Astrocyte of the spinal cord (primary cell): ENCODE measurements around the gene RARS2.

ENCODE experiments used
- DNase-seq: peaks from one replicate; pipeline ENCODE4 v3.0.0; 2011; ENCODE audit warnings: low read depth, low spot score
- H3K4me3 ChIP-seq: 2 replicates; pipeline ENCODE4 v1.5.1; 2011; ENCODE audit warnings: low read depth, mild to moderate bottlenecking, low read length, moderate library complexity
- in situ Hi-C: cut with HindIII; loops from 2 replicates; pipeline ENCODE4 v1.10.0; 2017; ENCODE audit warnings: low sequenced_read_pairs
- TF ChIP-seq, protein P1 (sequence below): IDR thresholded peaks from 2 replicates; pipeline ENCODE4 v1.5.1; 2012; ENCODE audit warnings: low read depth, mild to moderate bottlenecking, low read length, inconsistent platforms

The RARS2 gene

DNA sequence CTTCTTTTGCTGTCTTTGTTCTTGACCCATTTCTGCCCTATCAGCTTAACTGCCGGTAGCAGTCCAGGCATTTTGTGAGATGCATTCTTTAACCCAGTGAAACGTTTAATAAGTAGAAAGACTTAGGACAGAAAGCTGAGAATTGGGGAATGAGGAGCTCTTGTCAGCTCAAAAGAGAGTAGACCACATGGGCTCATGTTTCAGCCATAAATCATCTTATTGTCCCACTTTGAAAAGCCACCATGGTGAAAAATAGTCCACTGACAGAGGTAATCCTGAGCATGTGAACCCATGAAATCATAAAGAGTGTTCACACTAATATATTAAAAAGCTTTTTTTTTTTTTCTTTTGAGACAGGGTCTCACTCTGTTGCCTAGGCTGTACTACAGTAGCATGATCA, 16.4 kb upstream of the RARS2 start:
- no peak for DNase-seq
- H3K4me3 ChIP-seq, result no peak overlapping the region
- in situ Hi-C loops, result no loop called here
- TF ChIP-seq, protein P1, sequence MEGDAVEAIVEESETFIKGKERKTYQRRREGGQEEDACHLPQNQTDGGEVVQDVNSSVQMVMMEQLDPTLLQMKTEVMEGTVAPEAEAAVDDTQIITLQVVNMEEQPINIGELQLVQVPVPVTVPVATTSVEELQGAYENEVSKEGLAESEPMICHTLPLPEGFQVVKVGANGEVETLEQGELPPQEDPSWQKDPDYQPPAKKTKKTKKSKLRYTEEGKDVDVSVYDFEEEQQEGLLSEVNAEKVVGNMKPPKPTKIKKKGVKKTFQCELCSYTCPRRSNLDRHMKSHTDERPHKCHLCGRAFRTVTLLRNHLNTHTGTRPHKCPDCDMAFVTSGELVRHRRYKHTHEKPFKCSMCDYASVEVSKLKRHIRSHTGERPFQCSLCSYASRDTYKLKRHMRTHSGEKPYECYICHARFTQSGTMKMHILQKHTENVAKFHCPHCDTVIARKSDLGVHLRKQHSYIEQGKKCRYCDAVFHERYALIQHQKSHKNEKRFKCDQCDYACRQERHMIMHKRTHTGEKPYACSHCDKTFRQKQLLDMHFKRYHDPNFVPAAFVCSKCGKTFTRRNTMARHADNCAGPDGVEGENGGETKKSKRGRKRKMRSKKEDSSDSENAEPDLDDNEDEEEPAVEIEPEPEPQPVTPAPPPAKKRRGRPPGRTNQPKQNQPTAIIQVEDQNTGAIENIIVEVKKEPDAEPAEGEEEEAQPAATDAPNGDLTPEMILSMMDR, result no peak

DNA sequence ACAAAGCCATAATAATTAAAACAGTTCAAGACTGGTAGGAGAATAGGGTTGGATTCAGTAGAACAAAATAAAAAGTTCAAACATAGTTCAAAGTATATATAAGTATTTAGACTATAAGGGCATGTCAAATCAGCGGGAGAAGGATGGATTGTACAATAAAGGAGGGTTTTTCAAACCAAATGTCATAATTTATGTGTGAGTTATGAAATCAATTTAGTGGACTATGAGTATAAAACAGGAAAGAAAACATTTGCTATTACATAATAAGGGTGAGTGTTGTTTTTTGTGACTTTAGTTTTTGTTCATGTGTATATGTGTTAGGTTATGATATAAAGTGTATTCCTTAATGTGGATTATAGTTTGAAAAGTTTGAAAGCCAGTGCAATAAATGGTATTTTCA, 10.8 kb upstream of the RARS2 start:
- H3K4me3 ChIP-seq, result no peak overlapping the region
- in situ Hi-C loops, result no loop called here
- no peak for DNase-seq
- TF ChIP-seq, protein P1, result no peak

DNA sequence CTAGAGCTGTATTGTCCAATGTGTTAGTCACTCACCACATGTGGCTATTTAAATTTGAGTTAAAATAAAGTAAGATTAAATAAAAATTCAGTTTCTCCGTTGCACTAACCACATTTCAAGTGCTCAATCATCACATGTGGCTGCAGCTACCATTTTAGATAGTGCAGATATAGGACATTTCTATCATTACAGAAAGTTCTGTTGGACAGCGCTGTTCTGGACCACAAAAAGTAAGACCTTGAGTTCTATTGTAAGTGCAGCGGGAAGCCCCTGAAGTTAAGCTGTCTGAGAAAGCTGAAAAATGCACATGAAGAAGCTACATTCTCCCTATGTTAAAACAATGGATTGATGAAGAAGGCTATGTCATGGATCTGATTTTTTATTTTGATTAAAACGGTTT, 1.2 kb upstream of the RARS2 start:
- DNase-seq, result no peak
- in situ Hi-C loops, result no loop called here
- H3K4me3 ChIP-seq, result peak overlapping the region; percentile 98
- TF ChIP-seq, protein P1, result no peak

DNA sequence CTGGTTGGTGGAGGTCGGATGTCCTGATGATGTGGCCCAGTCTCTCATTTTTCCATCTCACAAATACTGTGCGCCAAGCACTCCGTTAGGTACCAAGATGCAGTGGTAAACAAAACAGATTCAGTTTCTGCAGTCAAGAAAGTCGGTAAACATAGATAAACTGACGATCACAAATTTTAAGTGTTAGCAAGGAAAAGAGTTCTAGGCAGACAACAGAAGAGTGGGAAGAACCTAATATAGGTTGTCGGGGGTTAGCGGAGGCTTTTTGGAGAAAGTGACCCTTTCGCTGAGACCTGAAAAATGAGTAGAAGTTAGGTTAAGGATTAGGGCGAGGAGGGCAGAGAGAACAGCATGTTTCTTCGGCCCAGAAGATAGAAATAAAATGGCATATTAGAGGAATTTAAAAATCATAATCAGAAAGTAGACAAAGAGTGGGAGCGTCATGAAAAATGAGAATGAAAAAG, 662 bp upstream of the RARS2 start:
- H3K4me3 ChIP-seq, result peak overlapping the region; percentile 98
- no peak for DNase-seq
- TF ChIP-seq, protein P1, result no peak
- in situ Hi-C loops, result no loop called here

DNA sequence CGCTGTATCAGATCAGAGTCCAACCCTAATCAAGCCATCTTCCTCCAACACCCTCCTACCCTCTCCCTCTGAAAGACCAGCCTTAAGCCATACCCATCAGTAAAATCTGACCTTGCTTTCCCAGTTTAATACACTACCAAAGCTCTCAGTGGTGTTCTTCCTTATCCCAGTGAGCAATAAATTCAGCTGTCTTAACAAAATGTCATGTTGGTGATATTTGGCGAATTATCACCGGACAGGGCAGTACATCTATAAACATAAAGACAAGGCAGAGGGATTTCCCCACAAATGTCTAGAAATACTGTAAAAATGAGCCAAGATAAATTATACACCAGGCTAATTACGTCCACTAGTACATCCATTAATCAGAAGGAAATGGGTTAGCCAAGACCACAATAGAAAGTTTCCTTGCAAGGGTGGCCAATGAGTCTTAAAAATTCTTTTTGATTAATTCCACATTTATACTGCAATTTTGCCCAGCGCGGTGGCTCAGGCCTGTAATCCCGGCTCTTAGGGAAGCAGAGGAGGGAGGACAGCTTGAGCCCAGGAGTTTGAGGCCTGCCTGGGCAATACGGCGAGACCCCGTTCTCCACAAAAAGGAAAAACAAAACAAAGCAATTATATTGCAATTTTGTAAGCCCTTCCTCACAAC, 905 bp downstream of the RARS2 start:
- TF ChIP-seq, protein P1, result no peak
- DNase-seq, result no peak
- in situ Hi-C loops, result no loop called here

DNA sequence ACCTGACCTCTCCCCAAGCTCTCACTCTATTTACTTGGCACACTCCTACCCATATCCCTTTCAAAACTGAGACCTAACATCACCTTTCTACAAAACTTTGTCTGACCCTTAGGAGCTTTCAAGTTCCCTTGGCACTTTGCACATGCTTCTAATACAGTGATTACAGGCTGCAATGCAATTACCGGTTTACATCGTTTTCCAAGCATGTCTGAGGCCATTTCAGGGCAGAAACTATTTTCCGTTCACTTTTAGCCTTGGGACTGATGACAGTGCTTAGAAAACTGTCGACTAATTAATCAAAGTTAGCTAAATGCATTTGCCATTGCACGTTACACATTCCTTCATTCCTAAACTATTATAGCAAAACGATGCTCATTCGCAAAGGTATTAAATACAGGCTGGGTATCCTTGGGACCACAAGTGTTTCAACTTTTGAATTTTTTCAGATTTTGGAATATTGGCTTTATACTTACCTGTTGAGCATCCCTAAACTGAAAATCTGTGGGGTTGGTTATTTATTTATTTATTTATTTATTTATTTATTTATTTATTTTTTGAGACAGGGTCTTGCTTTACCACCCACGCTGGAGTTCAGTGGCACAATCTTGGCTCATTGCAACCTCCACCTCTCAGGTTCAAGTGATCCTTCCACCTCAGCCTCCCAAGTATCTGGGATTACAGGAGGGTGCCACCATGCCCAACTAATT, 3.3 kb downstream of the RARS2 start:
- no peak for DNase-seq
- TF ChIP-seq, protein P1, result no peak
- no peak overlapping the region for H3K4me3 ChIP-seq
- in situ Hi-C loops, result no loop called here

More for the DNA sequence above, 905 bp downstream of the RARS2 start:
- H3K4me3 ChIP-seq, result peak overlapping the region; percentile 98
